GM21717 (cell line): ENCODE results near the gene ZDHHC7.

Experiments
- ATAC-seq: cut with Tn5 transposase; IDR thresholded peaks from one replicate; pipeline ENCODE4 v1.9.1; 2021; ENCODE audit warnings: mild to moderate bottlenecking, moderate library complexity; ENCODE audit not compliant: unreplicated experiment

ZDHHC7 gene

DNA sequence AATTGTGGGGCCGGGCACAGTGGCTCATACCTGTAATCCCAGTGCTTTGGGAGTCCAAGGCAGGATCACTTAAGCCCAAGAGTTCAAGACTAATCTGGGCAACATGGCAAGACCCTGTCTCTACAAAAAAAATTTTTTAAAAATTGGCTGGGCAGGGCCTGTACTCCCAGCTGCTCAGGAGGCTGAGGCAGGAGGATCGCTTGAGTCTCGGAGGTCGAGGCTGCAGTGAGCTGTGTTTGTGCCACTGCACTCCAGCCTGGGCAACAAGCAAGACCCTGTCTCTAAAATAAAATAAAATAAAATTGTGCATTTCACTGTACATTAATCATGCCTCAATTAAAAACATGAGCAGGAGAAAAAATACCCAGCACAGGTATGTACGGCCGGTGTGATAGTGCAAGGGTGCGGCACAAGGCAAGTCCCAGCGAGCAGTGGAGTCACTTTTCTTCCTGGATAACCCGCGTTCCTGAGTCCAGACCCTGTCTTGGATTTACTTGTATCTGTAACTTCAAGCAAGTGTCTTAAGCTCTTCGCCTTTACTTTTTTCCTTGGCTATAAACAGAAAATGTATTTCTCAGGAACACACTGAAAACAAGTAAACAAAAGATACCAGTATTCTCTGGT lies 11.4 kb downstream of the ZDHHC7 start:
- ATAC-seq, result no peak

DNA sequence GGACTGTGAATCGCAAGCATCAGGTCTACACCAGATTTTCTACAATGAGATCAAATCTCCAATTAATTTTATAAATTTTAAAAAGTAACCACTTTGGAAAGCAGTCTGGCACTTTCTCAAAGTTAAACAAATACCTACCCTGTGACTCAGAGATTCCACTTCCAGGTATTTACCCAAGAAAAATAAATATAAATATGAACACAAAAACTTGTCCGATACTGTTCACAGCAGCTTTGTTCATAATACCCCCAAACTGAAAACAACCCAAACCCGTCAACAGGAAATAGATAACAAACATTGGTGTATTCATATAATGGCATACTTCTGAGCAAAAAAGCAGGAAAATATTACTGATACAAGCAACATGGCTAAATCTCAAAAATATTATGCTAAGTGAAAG lies 12.1 kb downstream of the ZDHHC7 start:
- ATAC-seq, result no peak

GRCh38 chr16:84996365-84996764 lies 15.0 kb downstream of the ZDHHC7 start:
- ATAC-seq, result no peak

DNA sequence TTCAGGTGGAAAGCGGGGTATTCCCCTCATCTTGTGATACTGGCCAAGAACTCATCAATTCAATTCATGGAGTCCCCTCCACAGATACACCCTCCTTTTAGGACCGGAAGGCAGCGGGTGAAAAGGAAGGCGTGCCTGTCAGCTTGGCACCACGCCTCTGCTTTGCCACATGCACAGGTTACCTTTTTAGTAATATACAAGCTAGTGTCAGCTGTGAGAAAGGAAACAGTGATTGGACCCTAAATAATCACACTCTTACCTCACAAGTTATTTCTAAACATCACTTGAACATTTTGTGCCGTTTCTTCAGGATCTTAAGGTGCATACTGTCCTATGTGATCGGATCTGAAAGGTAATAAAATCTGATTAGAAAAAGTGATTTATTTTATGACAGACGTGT lies 15.7 kb downstream of the ZDHHC7 start:
- no peak for ATAC-seq

GRCh38 chr16:84993926-84994325 lies 17.4 kb downstream of the ZDHHC7 start:
- no peak for ATAC-seq

DNA sequence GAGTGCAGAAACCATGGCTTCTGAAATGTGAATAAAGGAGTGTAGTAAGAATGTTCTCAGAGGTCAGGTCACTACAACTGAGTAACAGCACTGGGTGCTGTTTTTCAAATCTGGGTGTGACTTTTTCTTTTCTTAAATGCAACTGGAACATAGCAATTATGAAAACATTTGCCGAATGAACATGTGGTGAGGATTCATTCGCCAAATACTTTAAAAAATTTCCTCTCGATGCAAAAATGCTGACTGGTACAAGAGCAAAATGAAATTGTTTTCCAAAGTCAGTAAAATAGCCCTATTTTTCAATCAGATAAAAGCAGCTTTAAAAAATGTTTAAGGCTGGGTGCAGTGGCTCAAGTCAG lies 18.6 kb downstream of the ZDHHC7 start:
- ATAC-seq, result no peak

GRCh38 chr16:84990782-84991181 lies 20.6 kb downstream of the ZDHHC7 start:
- ATAC-seq, result no peak

DNA sequence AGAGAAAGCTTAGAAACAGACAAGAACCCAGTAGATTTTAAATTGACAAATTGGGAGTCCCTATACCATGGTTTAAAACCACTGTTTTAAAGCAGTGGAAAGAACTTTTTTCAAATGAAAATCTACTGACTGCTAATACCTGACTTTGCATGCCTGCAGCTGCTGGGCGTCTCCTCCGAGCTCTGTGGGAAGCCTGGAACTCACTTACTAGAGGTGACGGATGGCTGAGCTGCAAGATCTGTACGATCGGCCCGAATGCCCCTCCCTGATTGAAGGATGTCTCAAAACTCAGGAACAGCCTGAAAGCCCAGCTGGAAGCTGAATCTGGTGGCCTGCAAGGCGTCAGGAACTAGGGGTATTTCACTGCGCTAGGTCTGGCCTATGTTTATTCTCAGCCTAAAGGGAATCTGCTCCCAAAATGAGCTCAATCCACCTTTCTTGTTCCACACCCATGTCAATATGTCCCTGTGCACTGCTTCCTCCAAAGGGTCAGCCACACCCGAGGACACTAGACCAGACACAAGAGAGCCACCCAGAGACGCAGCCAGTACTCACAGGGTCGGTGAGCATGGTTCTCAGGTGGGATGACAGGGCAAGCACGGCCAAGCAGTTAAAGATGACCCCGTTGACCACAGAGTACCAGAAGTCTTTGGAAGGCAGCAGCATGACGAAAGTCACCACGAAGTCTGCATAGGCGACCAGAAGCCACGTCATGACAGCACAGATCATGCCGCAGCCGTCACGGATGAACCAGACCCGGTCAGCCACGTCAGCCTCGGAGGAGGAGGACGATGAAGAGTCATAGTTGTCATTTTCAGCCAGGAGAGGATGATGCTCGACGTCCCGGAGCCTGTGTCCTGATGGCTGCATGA lies 21.4 kb downstream of the ZDHHC7 start:
- no peak for ATAC-seq

GRCh38 chr16:84988328-84989080 lies 22.8 kb downstream of the ZDHHC7 start:
- no peak for ATAC-seq

- no peak for ATAC-seq
These were observed 24.5 kb downstream of the ZDHHC7 start for GRCh38 chr16:84986879-84987278.

- ATAC-seq, result no peak
These were observed 25.2 kb downstream of the ZDHHC7 start for GRCh38 chr16:84986102-84986501.

GRCh38 chr16:84985079-84986065 lies 26.0 kb downstream of the ZDHHC7 start:
- no peak for ATAC-seq

DNA sequence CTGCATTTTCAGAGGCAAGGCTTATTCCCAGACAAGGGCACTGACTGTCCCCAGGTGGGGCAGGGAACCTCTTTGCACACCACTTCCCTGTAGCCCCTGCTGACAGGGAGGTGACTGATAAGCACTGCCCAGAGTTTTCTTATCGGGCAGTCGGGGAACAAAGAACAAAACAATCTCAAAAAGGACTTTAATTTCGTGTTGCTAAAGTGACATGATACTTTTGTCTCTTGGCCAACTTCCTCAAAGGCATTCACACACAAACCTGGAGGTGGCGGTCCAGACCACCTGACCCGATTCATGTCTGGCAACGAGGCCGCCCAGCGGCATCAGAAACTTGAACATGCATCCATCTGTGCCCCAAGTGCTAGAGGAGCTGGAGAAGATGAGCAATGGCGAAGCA lies 28.9 kb downstream of the ZDHHC7 start:
- no peak for ATAC-seq

DNA sequence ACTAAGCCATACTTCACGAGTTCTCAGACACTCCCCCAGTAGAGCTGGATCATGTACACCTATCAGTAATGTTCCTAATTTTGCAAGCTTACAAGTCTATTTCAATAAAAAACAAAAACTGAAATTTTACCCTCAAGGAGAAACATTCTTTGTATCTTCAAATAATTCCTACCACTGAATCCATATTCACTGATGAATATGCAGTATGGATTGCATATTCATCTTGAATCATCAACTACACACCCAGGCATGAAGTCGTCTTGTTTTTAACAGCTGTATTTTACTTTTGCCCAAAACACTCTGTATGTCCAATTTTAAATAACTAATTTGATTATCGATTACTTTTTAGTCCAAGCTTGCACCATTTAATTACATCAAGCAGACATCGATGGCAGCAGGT lies 31.8 kb downstream of the ZDHHC7 start:
- no peak for ATAC-seq

DNA sequence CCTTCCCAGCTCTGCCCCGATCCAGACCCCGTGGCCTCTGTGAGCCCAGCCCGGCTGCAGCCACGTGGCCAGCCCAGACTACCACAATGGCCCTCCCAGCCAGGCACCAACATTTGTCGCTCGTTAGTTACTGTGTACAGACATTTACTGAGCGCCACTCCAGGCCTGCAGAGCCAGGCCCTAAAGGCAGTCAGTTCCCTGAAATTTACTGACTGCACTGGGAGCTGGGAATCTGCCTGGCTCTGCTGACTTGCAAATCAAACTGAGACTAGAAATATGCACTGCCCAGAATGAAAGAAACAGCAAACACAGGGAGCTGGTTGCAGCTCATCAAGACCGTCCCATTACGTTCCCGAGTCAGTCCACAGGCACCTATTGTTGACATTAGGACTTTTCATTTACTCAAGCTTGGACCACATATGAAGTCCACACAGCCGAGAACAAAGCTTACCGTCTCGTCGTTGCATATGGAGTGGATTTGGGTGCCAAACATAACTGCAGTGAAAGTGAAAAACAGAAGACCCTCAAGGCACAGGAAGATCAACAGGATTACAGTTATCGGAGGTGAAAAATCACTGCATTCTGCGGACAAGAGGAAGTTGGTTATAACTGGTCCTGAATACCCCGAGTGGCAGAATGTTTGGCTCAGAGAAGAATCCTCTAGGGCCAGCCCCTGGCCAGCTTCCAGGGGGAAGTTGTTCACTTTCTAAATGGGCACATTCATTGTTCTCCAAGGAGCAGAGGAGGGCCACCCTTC lies 34.5 kb downstream of the ZDHHC7 start:
- ATAC-seq, result no peak

DNA sequence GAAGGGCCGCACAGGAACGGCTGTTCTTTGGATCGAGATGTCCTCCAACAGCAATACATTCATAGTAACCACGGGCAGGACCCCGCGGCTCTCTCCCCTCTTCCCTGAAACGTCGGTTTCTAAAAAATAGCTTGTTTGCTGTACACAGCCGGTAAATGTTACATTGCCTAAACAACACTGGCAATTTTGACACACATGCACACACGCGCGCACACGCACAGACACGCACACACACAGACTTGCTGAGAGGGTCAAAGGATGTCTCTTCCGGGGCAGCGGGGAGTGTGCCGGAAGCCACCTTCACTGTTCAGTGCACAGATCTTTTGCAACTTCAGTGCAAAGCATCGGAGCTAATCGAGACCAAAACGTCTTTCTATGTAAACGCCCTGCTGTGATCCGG lies 35.8 kb downstream of the ZDHHC7 start:
- no peak for ATAC-seq

DNA sequence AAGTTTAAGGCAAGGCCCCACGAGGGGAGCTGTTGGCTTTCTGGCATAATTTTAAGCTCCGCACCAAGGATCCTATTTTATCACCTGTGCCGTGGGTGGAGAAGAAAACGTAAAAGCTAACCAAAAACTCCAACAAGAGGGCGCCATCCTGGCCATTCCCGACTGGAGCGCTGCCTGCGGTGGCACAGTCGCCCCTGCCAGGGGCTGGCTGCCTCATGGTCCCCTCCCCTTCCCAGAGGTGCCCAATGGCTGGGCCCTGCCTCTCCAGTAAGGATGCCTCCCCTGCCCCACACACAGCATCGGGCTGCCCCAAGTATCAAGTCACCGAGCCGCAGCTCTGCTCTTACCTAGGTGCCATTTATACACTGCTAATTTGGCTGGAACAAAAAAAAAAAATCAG lies 36.3 kb downstream of the ZDHHC7 start:
- no peak for ATAC-seq

GRCh38 chr16:84973776-84974523 lies 37.4 kb downstream of the ZDHHC7 start:
- ATAC-seq, result no peak

DNA sequence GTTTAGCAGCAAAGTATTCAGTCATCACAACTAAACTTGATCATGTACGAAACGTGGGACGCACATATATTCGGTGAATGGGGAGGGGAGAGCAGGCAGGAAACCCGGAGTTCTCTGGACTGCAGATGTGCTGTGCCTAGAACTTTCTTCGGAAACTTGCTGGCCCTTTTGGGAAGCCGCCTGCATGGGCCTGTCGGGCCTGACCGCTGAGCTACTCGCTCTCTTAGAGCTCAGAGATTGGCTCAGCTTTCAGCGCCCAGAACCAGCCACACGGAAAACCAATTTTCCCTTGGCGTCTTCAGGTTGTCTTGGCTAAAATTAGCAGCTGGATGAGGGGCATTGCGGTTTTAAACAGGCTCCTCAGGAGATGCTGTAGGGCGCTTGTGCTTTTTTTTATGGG lies 38.1 kb downstream of the ZDHHC7 start:
- no peak for ATAC-seq
